DOHH2 (cell line): ENCODE results near the gene MGAT1.

ENCODE experiments used
- EZH2phosphoT487 ChIP-seq: fragments of 200-600 bp; sonication (generic); IDR thresholded peaks from 2 replicates; pipeline ENCODE4 v1.6.1; 2017; ENCODE audit warnings: borderline replicate concordance, mild to moderate bottlenecking, antibody characterized with exemption, low read length, moderate library complexity, mixed read lengths
- TF ChIP-seq, protein P1 (sequence below): fragments of 200-600 bp; sonication (generic); IDR thresholded peaks from one replicate; pipeline ENCODE4 v1.5.1; 2014; ENCODE audit warnings: antibody characterized with exemption, mild to moderate bottlenecking, low read depth, low read length; ENCODE audit not compliant: poor library complexity, severe bottlenecking

DNA sequence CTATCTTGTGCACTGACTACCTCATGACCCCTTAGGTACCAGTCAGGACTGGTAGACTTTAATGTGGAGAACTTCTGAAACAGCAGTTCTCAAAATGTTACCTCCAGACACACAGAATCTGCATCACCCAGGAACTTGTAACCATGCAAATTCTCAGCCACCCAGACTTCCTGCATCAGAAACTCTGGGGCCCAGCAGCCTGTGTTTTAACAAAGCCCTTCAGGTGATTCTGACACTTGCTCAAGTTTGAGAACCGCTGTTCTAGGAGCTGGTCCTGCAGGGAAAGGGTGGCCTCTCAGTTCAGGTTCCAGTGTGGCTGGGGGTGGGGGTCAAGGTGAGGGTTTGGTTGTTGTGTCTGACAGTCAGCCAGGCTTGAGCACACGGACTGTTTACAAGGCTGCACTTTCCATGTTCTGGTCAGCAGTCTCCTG is 30.0 kb upstream of the MGAT1 start:
- TF ChIP-seq, protein P1, sequence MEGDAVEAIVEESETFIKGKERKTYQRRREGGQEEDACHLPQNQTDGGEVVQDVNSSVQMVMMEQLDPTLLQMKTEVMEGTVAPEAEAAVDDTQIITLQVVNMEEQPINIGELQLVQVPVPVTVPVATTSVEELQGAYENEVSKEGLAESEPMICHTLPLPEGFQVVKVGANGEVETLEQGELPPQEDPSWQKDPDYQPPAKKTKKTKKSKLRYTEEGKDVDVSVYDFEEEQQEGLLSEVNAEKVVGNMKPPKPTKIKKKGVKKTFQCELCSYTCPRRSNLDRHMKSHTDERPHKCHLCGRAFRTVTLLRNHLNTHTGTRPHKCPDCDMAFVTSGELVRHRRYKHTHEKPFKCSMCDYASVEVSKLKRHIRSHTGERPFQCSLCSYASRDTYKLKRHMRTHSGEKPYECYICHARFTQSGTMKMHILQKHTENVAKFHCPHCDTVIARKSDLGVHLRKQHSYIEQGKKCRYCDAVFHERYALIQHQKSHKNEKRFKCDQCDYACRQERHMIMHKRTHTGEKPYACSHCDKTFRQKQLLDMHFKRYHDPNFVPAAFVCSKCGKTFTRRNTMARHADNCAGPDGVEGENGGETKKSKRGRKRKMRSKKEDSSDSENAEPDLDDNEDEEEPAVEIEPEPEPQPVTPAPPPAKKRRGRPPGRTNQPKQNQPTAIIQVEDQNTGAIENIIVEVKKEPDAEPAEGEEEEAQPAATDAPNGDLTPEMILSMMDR = no peak
- no peak for TF ChIP-seq EZH2phosphoT487
